ENCODE measurements around the gene TUBA3E. TPM values are rescaled to one million over a fixed set of nuclear protein-coding genes. Genes with fewer than 3 reads are reported as not detected.
"Not testable (repeated sequence)": the region's sequence is repeated elsewhere in the genome, so short reads cannot be mapped to it uniquely, and the experiment has no call there.

Gene TUBA3E
- total RNA-seq, 1 experiment from 2014 or later: not detected

GRCh38 chr2:130142396-130143265 is 55.6 kb downstream of the TUBA3E start:
- intact Hi-C loops (cut with micrococcal nuclease; ENCODE audit: unreplicated experiment); H3K4me1 Mint-ChIP-seq (ENCODE audit: low read depth, unreplicated experiment); BruUV-seq (replicated peaks); H3K27ac Mint-ChIP-seq (ENCODE audit: unreplicated experiment); CTCF ChIA-PET; H3K4me3 Mint-ChIP-seq (ENCODE audit: low read depth, unreplicated experiment); DNase-seq; H3K36me3 Mint-ChIP-seq (ENCODE audit: insufficient read depth, unreplicated experiment); H3K9me3 Mint-ChIP-seq (ENCODE audit: low read depth, unreplicated experiment): not testable (repeated sequence)
- peaks cover 11% of the 10 kb centered on the region for H3K27me3 Mint-ChIP-seq (ENCODE audit: unreplicated experiment)

Other genes starting within 250 kb of the TUBA3E start
- gene RAB6C, start 218.8 kb downstream of the TUBA3E start, total RNA-seq (2022): not detected in 2 replicates
- gene POTEF, start 69.2 kb downstream of the TUBA3E start, total RNA-seq (2022): not detected in 2 replicates
- 1.5 and 2.1 TPM in 2 replicates for gene CCDC74B, start 53.3 kb downstream of the TUBA3E start, total RNA-seq (2022)
- 90.1 and 97.8 TPM in 2 replicates for gene SMPD4, start 16.8 kb downstream of the TUBA3E start, total RNA-seq (2022)
- gene MZT2B, start 16.2 kb downstream of the TUBA3E start, total RNA-seq (2022): 230 and 265 TPM in 2 replicates
- gene IMP4, start 144.5 kb upstream of the TUBA3E start, total RNA-seq (2022): 79.6 and 89.4 TPM in 2 replicates
- 62.9 and 66.0 TPM in 2 replicates for gene PTPN18, start 157.6 kb upstream of the TUBA3E start, total RNA-seq (2022)

Measured in Calu3 (cell line).